MM.1S (cell line): ENCODE measurements around the gene GPT2.

Experiments
- CTCF ChIP-seq: fragments of 300-600 bp; sonication (generic); IDR thresholded peaks from 2 replicates; pipeline ENCODE4 v1.5.1; 2016; ENCODE audit warnings: antibody characterized with exemption, low read length, mixed read lengths
- EZH2 ChIP-seq: fragments of 300-600 bp; sonication (generic); optimal IDR thresholded peaks from 2 replicates; pipeline ENCODE3; 2017; ENCODE audit warnings: low read depth, mild to moderate bottlenecking, antibody characterized with exemption, low read length, mixed read lengths

- TF ChIP-seq CTCF (no peak), EZH2 (no peak)
These were observed 32.8 kb downstream of the GPT2 start for GRCh38 chr16:46916980-46917379.
